ENCODE results near the gene EPHB3. TPM values are rescaled to one million over a fixed set of nuclear protein-coding genes. Genes with fewer than 3 reads are reported as not detected.

The EPHB3 gene
- total and polyA plus RNA-seq, 2 donors (not counting 3 experiments of a cell fraction or from before 2014, with no cell fraction given) = 0.01 TPM; not detected in 1

- TF ChIP-seq POLR2A (IDR thresholded peaks at IDR 0.05; ENCODE audit: low read depth, low read length) (no peak), POLR2AphosphoS5 (IDR thresholded peaks at IDR 0.05; ENCODE audit: insufficient read depth, low read depth, low read length) (no peak), MYC (IDR thresholded peaks at IDR 0.05; ENCODE audit: low read depth, low read length) (no peak), MAX (IDR thresholded peaks at IDR 0.05; ENCODE audit: insufficient read depth, insufficient read length) (no peak), GATA2 (IDR thresholded peaks at IDR 0.05; ENCODE audit: insufficient read depth, insufficient read length, low read depth, low read length) (no peak), FOS (IDR thresholded peaks at IDR 0.05; ENCODE audit: borderline replicate concordance, insufficient read depth, low read length) (no peak), JUN (IDR thresholded peaks at IDR 0.05; ENCODE audit: borderline replicate concordance, insufficient read depth, insufficient read length, low read depth) (no peak), CTCF (IDR thresholded peaks at IDR 0.05; ENCODE audit: extremely low read depth in 1 of 2, insufficient read depth in 1 of 2, low read depth in 1 of 2, low read length in 2 of 2) (no peak), EZH2 (IDR thresholded peaks at IDR 0.05; ENCODE audit: borderline replicate concordance, low read depth, low read length, severe bottlenecking) (no peak)
- Histone ChIP-seq H3K79me2 (ENCODE audit: control insufficient read depth, insufficient read depth, low read length) (no peaks in the 10 kb centered on the region), H3K4me1 (ENCODE audit: control insufficient read depth, extremely low read depth, insufficient read depth, low read length) (no peaks in the 10 kb centered on the region), H3K4me2 (ENCODE audit: insufficient read depth, low read length) (no peak overlapping the region), H3K9ac (replicated peaks; ENCODE audit: extremely low read depth, insufficient read depth, low read length) (no peak overlapping the region), H3K27me3 (ENCODE audit: control insufficient read depth in 2 of 2, insufficient read depth in 2 of 2, low read length in 2 of 2) (peaks cover 4 to 6% of the 10 kb centered on the region in 2 experiments), H3K4me3 (replicated peaks in 1 of 3; ENCODE audit: insufficient read depth in 1 of 3, low read depth in 1 of 3, low read length in 3 of 3) (no peak overlapping the region), H3K27ac (ENCODE audit: insufficient read depth, low read depth, low read length) (no peak overlapping the region), H2AFZ (ENCODE audit: low read depth, low read length) (no peak overlapping the region), H3K9me1 (replicated peaks; ENCODE audit: control insufficient read depth, extremely low read depth, insufficient read depth, low read length) (no peaks in the 10 kb centered on the region), H4K20me1 (replicated peaks; ENCODE audit: control insufficient read depth, extremely low read depth, insufficient read depth, low read length) (no peaks in the 10 kb centered on the region), H3K9me3 (replicated peaks; ENCODE audit: control insufficient read depth, insufficient read depth, low read length) (no peaks in the 10 kb centered on the region), H3K36me3 (ENCODE audit: control insufficient read depth in 2 of 2, extremely low read depth in 1 of 2, insufficient read depth in 2 of 2, low read length in 2 of 2) (no peaks in the 10 kb centered on the region)
- intact Hi-C loops (cut with micrococcal nuclease) = no loop called here
- no TSS peak for BruUV-seq (replicated peaks)
- ChIA-PET POLR2A (no interaction called here), CTCF (interaction anchor here (1.4 to 11.0 kb wide), 6 partner anchors 15 to 231 kb away, joined by 4 to 266 read pairs (median 14); partner anchors contain the start of gene EPHB3)
- FAIRE-seq (no peak), DNase-seq (ENCODE audit: low read depth, low spot score) (no peak)
- dilution Hi-C loops (cut with MboI; ENCODE audit: extremely low pct_ligation_motif_present, low sequenced_read_pairs) = no loop called here
Observed at GRCh38 chr3:184546252-184546651, 15.3 kb upstream of the EPHB3 start.

Data from endothelial cell of umbilical vein (primary cell).